HG02678 (cell line): ENCODE data around the gene DGKI.

Experiments
- ATAC-seq: cut with Tn5 transposase; IDR thresholded peaks from one replicate; pipeline ENCODE4 v1.9.1; 2021; ENCODE audit warnings: mild to moderate bottlenecking, moderate library complexity; ENCODE audit not compliant: unreplicated experiment

The DGKI gene

DNA sequence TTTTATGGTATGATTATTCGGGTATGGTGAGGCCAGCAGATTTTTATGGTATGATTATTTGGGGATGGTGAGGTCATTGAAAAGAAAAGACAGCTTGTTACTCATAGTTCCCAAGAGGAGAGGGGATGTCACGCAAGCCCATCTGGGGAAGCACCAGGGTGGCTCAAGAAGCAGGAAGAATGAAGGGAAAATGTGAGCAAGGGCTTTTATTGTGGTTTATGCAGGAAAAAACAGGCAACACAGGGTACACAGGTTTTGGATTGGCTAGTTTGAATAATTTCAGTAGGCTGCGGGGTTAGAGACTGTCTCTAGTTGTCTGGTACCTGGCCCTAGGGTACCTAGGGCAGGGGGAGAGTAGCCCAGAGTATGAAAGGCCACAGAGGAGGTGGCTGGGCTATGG, 26.8 kb upstream of the DGKI start:
- no peak for ATAC-seq

DNA sequence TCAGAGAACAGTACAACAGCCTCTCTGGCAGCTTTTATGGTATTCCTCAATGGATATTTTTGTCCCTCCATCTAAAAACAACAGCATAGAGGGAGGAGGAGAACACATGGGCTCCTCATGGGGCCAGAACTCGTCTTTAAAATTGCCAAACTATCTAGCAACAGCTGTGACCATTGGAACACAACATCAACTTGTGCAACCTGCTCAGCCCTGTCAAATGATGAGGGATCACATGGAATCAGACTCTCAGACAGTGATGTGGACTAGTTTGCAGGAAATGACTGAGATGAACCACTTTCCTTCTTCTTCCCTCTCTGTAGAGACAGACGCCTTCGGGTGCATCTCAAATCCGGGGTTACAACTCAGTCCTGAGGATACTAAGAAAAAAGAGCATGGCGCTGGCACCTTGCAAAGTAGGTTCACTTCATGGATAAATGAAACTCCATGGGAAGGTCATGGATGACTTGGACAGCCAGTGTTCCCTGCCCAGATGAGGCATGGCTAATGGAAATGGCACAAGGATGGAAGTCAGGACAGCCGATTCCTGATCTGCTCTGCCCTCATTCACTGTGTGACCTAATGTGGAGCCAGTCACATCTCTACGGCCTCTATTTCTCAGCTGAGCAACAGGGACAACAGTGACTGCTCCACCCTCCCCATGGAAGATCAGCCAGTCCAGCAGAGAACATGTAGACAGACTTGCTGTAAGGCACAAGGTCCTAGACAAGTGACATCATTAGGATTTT, 24.6 kb upstream of the DGKI start:
- ATAC-seq: no peak

DNA sequence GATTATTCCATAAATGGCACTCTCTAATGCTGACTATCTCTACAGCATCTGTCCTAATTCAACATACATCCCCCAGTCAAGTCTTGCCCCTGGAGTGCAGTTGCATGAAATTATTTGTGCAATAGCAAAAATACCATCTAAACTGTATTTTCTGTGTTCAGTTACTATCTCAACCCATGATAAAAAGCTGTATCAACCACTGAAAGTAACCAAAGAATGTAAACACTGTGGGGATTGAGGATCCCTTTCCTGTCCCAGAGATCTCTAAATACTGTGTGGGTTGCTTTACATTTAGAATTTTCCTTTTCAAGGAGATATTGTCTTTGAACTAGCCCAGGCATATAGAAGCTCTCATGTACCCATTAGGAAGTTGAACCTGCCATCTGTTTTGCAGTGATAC, 23.9 kb upstream of the DGKI start:
- ATAC-seq: no peak

DNA sequence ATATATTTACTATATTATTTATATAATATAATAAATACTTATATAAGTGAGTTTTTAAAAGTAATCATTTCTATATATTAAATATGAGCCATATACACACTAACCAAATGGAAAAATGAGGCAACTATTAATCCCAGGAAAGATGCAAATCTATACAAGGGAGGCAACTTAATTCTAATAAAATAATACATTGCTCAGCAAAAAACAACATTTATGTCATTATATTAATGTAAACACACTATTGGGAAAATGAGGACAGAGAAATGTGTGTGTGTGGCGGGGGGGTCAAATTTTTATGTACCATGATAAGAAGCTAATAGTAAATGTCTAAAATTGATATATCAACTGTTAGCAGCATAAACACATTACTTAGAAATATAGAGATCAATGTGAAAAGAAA, 23.3 kb upstream of the DGKI start:
- ATAC-seq: no peak

DNA sequence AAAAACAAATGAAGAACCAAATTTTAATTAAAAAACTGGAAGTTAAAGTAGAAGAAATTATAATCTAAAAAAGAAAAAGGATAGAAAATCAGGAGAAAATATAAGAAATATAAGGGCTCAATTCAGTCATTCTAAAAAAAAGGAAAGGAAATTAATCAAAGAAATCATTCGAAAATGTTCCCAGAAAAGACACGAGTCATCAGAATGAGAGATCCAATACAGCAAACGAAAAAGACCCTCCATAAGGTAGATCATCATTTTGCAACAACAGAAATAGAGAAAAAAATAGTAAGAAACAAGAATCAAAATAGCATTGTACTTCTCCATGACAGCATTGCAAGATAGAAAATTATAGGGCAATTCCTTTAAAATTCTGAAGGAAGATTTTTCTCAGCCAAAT, 22.5 kb upstream of the DGKI start:
- ATAC-seq: no peak

DNA sequence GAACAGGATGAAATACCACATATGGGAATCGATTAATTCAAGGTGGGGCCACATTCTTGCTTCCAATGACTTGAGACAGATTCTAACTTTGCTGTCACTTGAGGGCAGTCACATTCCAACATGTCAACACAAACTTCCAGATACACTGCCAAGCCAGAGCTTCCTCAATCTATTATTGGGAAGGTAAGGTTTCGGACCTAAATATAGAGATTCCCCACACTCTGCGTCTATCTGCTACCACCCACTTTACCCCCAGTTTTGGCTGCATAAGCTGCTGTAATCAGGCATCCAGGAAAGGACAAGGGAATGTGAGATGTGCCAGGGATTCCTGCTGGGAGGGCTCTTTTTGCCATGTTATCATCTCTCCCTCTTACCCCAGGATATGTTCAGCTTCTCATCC, 20.5 kb upstream of the DGKI start:
- no peak for ATAC-seq

DNA sequence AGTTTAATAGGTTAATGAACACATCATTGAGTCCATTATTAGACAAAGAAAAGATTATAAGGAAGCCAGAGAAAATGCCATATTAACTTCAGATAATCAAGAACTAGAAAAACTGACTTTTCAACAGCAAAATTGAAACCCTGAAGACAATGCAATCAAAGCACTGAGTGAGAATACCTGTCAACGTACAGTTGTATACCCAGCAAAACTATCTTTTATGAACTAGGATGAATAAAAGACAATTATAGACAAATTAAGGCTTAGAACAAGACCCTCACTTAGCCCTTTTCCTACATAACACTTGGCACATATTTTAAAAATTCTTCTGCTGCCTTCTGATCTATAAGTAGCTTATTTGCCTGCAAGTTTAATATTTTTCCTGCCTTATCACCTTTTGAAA, 19.0 kb upstream of the DGKI start:
- no peak for ATAC-seq

DNA sequence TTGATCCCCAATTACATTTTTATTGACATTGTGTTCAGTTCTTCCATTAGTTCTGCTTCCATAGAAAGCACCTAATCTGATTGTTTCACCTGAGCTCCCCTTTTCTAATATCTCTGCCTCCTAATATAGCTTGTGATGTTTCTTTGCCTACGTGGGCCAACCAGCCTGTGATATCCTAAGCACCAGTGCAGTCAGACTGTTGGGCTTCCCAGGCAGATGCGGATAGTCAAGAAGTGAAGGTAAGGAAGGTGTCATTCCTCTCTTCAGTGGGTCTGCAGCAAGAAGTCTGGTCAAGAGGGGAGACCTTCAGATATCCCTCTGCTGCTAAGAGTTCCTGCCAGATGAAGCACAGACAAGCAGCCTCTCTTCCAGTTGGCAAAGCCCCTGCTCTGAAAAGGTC, 16.2 kb upstream of the DGKI start:
- ATAC-seq: no peak

DNA sequence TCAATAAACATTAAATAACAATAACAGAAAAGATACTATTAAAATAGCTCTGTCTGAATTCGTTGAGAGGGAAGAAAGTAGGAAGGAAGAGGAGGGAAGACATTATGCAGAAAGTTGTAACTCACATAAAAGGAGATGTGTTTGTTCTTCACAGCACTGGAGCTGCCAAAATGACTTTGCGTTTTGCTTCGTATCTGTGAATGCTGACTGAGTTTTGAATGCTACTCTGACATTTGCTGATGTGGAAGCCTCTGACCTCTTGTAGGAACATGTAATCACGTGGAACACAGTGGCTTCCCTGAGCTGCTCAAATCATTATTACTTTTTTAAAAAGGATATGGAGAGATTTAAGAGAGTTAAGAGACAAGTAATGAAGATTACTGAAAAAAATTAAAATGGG, 15.6 kb upstream of the DGKI start:
- ATAC-seq: no peak

DNA sequence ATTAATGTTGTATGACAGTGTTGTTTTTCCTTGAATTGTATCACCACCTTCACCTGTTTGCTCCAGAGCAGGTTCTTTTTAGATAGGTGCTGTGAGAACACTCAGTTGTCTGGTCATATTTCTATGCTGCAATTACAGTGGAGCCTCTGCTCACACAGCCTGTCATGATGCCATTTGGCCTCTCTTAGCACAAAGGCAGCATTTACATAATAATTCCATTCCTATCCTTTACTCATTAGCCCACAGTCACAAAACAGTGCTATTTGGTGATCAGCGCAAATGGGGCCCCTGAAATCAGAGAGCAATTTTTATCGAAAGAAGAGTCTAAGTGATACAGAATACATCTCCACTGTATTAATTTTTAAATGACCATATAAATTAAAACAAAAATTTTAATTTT, 13.8 kb upstream of the DGKI start:
- no peak for ATAC-seq

DNA sequence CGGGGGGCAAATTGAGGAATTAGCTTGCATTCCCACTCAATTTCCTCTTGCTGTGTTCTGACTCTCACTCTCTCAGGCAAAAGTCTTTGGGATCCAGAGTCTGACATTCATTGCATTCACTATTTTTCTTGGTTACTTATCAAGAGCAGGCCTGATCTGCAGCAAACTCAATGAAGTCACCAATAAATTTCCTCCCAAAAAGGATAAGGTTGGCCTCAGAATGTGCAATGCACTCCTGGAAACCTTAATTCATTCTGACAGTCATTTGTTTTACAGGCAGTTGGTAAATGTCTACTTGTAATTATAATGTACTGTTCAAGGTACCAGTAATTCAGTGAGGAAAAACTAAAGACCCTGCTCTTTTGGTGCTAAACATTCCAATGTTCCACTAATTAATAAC, 6.3 kb upstream of the DGKI start:
- ATAC-seq: no peak

DNA sequence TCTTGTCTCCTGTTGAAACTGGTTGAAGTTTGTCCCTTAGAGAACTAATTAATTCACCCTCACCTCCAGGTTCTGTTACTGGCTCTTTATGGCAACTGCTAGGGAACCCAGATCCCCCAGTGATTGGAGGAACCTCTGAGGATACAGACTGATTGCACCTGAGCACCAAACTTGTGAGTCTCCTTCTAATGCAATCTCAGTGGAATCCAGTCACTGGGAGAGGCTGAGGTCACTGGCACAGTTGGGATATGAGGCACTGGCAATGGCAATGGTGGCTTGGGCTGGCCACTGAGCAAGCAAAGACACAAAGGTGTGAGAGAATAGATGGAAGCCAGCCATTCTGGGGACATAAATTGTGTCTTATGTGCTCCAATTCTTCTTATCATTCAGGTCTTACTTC, 5.3 kb upstream of the DGKI start:
- no peak for ATAC-seq

DNA sequence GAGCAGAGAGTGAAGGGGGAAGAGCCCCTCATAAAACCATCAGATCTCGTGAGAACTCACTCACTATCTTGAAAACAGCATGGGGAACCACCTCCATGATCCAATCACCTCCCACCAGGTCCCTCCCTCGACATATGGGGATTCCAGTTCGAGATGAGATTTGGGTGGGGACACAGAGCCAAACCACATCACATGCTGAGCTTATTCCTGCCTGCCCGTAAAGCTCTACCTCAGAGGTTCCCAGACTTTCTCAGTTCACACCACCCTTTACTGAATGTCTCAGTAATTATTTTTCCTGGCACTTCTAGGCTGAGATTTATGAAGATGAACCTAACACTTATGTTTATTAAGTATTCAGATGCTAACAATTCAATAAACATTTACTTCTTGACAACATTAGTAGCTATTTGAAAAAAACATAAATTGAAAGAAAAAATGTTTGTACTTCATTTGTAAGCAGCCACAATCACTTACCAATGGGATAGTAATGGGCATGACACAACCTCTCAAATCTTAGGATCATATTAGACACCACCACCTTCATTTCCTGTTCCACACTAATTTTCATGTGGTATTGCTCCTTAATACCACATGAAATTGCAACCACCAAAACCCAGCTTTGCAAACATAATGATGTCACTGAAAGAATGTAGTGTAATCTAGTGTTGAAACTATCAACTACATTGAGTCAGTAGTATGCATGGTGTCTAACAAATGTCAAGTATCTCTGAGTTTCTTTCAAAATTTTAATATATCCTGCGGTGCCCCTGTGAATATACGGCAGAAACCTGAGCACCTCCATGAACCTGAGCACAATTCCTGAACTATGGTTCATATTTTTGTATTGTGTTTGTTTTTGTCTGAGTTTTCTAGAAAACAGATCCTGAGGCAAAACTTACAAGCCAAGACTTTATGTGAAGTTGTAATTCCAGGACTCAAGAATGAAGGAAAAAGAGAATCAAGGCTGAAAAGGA, 4.5 kb upstream of the DGKI start:
- no peak for ATAC-seq

DNA sequence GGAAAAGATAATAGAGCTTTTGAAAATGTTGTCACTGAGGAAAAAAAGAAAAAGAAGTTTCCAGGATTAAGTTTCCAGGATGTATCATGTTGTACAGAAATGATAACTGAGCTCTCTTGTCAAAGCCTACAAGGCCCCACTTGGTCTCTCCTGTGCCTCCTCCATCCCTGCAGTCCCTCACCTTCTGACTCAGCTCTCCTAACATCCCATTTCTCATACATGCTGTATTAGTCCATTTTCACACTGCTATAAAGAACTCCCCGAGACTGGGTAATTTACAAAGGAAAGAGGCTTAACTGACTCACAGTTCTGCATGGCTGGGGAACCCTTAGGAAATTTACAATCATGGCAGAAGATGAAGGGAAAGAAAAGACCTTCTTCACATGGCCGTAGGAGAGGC, 3.8 kb upstream of the DGKI start:
- no peak for ATAC-seq

DNA sequence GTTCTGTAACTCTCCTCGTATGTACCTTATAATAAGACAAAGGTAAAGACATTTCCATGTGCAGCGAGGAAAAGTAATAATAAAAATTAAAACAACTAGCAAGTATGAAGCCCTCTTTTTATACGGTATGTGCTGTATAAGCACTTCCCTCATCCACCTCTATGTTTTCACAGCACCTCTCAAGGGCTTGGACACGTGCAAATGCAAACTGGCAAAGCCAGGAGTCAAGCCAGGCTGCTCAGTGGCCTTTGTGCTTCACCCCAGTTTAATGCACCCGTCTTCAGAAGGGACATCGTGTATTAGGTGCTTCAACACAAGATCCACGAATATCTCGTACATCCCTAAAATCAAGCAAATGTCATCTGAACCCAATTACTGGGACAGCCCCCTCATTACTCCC, 1.3 kb upstream of the DGKI start:
- no peak for ATAC-seq

DNA sequence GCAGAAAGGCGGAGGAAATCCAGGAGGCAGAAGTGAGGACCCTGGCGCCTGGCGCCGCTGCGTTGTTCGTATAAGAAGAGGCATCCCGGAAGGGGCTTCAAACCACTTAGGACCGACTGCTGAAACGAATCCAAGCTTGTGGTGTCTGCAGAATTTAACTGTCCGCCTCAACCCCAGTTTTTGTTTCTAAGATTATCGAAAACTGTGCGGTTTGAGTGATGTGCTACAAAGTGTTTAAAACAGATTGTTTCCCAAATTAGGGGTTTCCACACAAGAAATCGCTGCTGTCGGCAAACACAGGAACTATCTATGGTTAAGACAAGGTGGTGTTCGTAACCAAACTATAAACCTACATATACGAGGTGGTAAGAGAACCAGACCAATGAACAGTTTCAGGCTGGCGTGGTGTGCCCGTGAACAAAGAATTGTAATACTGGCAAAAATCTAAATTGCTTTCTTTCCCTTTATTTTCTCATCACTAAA, 835 bp upstream of the DGKI start:
- ATAC-seq: no peak

DNA sequence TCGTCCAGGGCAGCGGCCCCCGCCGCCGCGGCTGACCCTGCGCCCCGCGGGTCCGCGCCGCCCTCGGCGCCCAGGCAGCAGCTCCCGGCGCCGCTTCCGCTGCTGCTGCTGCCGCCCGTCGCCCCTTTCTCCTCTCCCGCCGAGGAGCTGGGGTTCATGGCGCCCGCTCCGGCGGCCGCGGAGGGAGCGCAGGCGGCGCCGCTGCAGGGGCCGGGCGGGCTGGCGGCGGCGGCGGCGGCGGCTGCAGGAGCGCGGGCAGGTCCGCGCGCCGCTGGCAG, 286 bp downstream of the DGKI start:
- no peak for ATAC-seq

DNA sequence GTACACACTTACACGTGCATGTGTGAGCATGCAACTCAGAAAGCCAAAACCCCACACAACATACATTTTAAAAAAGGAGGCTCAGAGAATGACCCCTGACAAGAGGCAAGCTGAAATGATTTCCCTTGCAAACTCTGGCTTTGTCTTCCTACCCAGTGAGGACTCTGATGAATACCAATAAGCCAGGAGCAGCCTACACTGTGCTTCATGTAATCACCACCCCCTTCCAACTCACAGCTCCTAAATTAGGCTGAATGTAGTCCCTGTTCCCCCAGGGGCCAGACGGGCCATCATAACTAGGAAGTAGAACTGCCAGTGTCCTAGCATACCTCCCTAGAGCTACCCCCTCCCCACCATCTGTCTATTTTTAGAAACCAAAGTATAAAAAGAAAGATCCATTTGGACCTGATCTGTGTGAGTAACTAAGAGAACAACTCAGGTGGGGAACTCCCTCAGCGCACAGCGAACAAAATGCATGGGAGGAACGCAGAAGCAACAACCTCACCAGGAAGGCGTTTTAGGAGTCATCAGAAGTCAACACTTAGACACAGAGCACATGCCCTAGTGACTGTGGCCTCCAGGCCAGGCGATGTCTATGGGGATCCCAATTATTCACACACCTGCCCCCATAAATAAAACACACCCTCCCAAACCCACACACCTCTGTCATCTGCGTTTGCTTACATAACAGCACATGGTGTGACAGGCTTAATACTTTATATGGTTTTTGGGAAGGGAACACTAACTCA, 1.9 kb downstream of the DGKI start:
- ATAC-seq: no peak

DNA sequence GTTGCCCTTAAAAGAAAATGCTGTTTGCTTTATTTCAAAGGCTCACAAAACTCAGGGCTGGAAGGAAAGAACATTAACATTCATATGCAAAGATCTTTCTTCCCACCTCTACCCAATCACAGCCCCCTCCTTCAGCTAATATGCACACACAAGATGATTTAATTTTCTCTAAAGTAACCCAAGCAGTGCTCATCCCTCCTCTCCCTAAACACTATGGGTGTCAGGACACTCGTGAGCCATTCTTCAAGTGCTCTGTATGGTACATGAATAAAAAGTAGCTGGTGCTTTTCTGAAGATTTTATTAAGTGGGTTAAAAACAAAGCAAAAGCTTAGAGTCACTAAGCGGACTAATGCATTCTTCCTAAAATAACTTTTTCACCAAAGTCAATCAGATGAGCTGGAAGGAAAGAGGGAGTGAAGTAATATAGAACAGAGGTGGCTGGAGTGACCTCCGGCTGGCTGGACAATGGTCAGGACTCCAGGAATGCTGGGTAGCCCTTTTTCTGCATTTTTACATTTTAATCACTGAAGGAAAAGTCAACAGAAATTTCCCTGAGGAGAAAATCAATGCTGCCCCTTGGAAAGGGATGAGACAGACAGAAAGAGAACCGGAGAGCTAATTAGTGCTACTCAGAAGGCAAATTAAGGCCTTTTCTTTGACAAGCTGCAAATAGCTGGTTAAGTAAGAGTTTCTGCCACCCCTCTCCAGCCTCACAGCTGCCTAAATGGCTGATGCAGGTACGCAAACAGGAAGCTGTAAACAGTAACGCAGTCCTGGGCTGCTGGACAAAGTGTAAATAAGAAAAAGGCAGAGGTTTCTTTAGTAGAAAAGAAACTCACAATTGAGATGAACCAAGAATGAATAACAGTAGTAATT, 6.6 kb downstream of the DGKI start:
- no peak for ATAC-seq

DNA sequence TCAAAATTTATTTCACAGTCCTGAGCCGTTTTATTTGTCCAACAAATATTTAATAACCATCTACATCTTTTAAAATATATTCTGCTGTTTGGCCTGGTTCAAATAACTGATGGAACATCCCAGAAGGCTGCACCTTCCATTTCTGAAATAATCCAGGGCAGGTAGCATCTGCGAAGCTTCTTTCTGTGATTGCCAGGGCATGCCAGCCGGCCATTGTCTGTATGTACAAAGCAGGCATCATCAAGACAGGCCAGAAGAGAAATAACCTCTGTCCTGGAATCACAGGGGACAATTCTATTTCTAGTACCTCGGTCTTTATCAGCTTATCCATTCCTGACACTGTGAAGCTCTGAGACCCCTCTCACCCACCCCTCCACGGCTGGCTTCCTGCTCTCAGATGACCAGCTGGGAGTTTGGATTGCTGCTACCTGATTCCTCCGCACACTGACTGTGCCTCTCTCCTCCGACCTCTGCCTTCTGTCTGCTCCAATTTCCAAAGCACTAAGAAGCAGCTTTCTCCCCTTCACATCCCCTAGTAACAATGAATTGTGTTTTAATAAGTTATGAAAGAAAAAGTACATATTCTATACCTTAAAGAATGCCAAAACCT, 8.0 kb downstream of the DGKI start:
- no peak for ATAC-seq
